ENCODE results near the gene BBS4. TPM values are rescaled to one million over a fixed set of nuclear protein-coding genes. Genes with fewer than 3 reads are reported as not detected.

BBS4 gene
- total and polyA plus RNA-seq, 9 donors, result 17.8 to 30.2 (median 23.4) TPM

GRCh38 chr15:72749700-72750099, 63.7 kb downstream of the BBS4 start:
- intact Hi-C loops (cut with DNase I), result no loop called here
- TF ChIP-seq EP300 (IDR thresholded peaks at IDR 0.05) (no peak), CTCF (IDR thresholded peaks at IDR 0.05) (no peak), POLR2A (IDR thresholded peaks at IDR 0.05) (no peak)
- Histone ChIP-seq H3K4me3 (no peak overlapping the region), H3K27me3 (no peaks in the 10 kb centered on the region), H3K4me1 (ENCODE audit: insufficient read depth) (no peaks in the 10 kb centered on the region), H3K36me3 (no peaks in the 10 kb centered on the region), H3K27ac (no peak overlapping the region), H3K9me3 (no peaks in the 10 kb centered on the region)
- 91 to 95% (median 95%) methylated on average over 2 of the region's 2 CpGs for WGBS, 3 donors
- DNase-seq, result no peak

GRCh38 chr15:72751751-72752455, 65.9 kb downstream of the BBS4 start:
- Histone ChIP-seq H3K27ac (no peak overlapping the region), H3K4me3 (no peak overlapping the region), H3K9me3 (no peaks in the 10 kb centered on the region), H3K27me3 (no peaks in the 10 kb centered on the region), H3K4me1 (ENCODE audit: insufficient read depth) (no peaks in the 10 kb centered on the region), H3K36me3 (no peaks in the 10 kb centered on the region)
- intact Hi-C loops (cut with DNase I), result no loop called here
- no peak for DNase-seq
- WGBS, 3 donors, result 80 to 84% (median 82%) methylated on average over 9 of the region's 9 CpGs
- TF ChIP-seq CTCF (IDR thresholded peaks at IDR 0.05), result no peak
- no peak for TF ChIP-seq EP300 (IDR thresholded peaks at IDR 0.05)
- no peak for TF ChIP-seq POLR2A (IDR thresholded peaks at IDR 0.05)

GRCh38 chr15:72754096-72754495, 68.1 kb downstream of the BBS4 start:
- Histone ChIP-seq H3K4me3 (no peak overlapping the region), H3K9me3 (no peaks in the 10 kb centered on the region), H3K4me1 (ENCODE audit: insufficient read depth) (no peaks in the 10 kb centered on the region), H3K36me3 (no peaks in the 10 kb centered on the region), H3K27ac (no peak overlapping the region), H3K27me3 (no peaks in the 10 kb centered on the region)
- intact Hi-C loops (cut with DNase I), result no loop called here
- 91 to 97% (median 94%) methylated on average over 6 of the region's 6 CpGs for WGBS, 3 donors
- TF ChIP-seq EP300 (IDR thresholded peaks at IDR 0.05), result no peak
- no peak for TF ChIP-seq CTCF (IDR thresholded peaks at IDR 0.05)
- TF ChIP-seq POLR2A (IDR thresholded peaks at IDR 0.05), result no peak
- no peak for DNase-seq

- TF ChIP-seq CTCF (IDR thresholded peaks at IDR 0.05) (no peak), POLR2A (IDR thresholded peaks at IDR 0.05) (no peak), EP300 (IDR thresholded peaks at IDR 0.05) (no peak)
Observed at GRCh38 chr15:72758182-72758581, 72.2 kb downstream of the BBS4 start.

More at GRCh38 chr15:72758182-72758581, 72.2 kb downstream of the BBS4 start:
- no peaks in the 10 kb centered on the region for H3K4me1 ChIP-seq (ENCODE audit: insufficient read depth)
- H3K27me3 ChIP-seq, result no peaks in the 10 kb centered on the region
- no peaks in the 10 kb centered on the region for H3K36me3 ChIP-seq
- intact Hi-C loops (cut with DNase I), result no loop called here
- 83 to 88% (median 87%) methylated on average over 3 of the region's 3 CpGs for WGBS, 3 donors
- DNase-seq, result no peak
- no peak overlapping the region for H3K27ac ChIP-seq
- H3K4me3 ChIP-seq, result no peak overlapping the region
- no peaks in the 10 kb centered on the region for H3K9me3 ChIP-seq
